ENCODE results near the gene LMO3. TPM values are rescaled to one million over a fixed set of nuclear protein-coding genes. Genes with fewer than 3 reads are reported as not detected.

Gene LMO3
- total and polyA plus RNA-seq, 2 experiments from 2014 or later, result 7.9 to 15.1 TPM

- ATAC-seq (no peak), DNase-seq (ENCODE audit: low spot score) (no peak)
- no peaks in the 10 kb centered on the region for H3K79me2 ChIP-seq (replicated peaks; ENCODE audit: insufficient read depth)
- TF ChIP-seq CREB1 (CRISPR knock-in tag; IDR thresholded peaks at IDR 0.05; ENCODE audit: low read depth) (no peak), ZNF331 (CRISPR knock-in tag; IDR thresholded peaks at IDR 0.05; ENCODE audit: low read depth) (no peak)
- TF ChIP-seq, protein P1, sequence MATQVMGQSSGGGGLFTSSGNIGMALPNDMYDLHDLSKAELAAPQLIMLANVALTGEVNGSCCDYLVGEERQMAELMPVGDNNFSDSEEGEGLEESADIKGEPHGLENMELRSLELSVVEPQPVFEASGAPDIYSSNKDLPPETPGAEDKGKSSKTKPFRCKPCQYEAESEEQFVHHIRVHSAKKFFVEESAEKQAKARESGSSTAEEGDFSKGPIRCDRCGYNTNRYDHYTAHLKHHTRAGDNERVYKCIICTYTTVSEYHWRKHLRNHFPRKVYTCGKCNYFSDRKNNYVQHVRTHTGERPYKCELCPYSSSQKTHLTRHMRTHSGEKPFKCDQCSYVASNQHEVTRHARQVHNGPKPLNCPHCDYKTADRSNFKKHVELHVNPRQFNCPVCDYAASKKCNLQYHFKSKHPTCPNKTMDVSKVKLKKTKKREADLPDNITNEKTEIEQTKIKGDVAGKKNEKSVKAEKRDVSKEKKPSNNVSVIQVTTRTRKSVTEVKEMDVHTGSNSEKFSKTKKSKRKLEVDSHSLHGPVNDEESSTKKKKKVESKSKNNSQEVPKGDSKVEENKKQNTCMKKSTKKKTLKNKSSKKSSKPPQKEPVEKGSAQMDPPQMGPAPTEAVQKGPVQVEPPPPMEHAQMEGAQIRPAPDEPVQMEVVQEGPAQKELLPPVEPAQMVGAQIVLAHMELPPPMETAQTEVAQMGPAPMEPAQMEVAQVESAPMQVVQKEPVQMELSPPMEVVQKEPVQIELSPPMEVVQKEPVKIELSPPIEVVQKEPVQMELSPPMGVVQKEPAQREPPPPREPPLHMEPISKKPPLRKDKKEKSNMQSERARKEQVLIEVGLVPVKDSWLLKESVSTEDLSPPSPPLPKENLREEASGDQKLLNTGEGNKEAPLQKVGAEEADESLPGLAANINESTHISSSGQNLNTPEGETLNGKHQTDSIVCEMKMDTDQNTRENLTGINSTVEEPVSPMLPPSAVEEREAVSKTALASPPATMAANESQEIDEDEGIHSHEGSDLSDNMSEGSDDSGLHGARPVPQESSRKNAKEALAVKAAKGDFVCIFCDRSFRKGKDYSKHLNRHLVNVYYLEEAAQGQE (IDR thresholded peaks at IDR 0.05; ENCODE audit: unreplicated experiment), result no peak
- TF ChIP-seq, protein P2, sequence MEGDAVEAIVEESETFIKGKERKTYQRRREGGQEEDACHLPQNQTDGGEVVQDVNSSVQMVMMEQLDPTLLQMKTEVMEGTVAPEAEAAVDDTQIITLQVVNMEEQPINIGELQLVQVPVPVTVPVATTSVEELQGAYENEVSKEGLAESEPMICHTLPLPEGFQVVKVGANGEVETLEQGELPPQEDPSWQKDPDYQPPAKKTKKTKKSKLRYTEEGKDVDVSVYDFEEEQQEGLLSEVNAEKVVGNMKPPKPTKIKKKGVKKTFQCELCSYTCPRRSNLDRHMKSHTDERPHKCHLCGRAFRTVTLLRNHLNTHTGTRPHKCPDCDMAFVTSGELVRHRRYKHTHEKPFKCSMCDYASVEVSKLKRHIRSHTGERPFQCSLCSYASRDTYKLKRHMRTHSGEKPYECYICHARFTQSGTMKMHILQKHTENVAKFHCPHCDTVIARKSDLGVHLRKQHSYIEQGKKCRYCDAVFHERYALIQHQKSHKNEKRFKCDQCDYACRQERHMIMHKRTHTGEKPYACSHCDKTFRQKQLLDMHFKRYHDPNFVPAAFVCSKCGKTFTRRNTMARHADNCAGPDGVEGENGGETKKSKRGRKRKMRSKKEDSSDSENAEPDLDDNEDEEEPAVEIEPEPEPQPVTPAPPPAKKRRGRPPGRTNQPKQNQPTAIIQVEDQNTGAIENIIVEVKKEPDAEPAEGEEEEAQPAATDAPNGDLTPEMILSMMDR (conservative IDR thresholded peaks at IDR 0.05; ENCODE audit: low read depth in 2 of 2), result no peak
- H2AFZ ChIP-seq, result peak overlapping the region; percentile 48; the same call in 1 of the 2 replicates
- no peaks in the 10 kb centered on the region for H3K36me3 ChIP-seq (ENCODE audit: insufficient read depth)
- Mint-ChIP-seq H3K4me1 (peaks cover 4% of the 10 kb centered on the region; the same call in 2 of the 3 replicates), H3K4me3 (no peak overlapping the region), H3K27me3 (ENCODE audit: insufficient read depth, low read depth, poor library complexity) (no peaks in the 10 kb centered on the region), H3K9me3 (no peaks in the 10 kb centered on the region; the same call in 2 of the 3 replicates), H3K36me3 (ENCODE audit: low read depth) (no peaks in the 10 kb centered on the region), H3K27ac (no peak overlapping the region)
- H3K4me2 ChIP-seq, result no peak overlapping the region
- no peaks in the 10 kb centered on the region for H3F3A ChIP-seq (replicated peaks; ENCODE audit: low read depth)
- H4K20me1 ChIP-seq (replicated peaks; ENCODE audit: insufficient read depth), result no peaks in the 10 kb centered on the region
- H3K4me3 ChIP-seq, result no peak overlapping the region
- H3K27me3 ChIP-seq (ENCODE audit: insufficient read depth), result no peaks in the 10 kb centered on the region
- no peaks in the 10 kb centered on the region for H3K9me2 ChIP-seq (ENCODE audit: insufficient read depth)
- peaks cover 6% of the 10 kb centered on the region for H3K4me1 ChIP-seq (ENCODE audit: insufficient read depth)
- H3K27ac ChIP-seq (ENCODE audit: low read depth), result no peak overlapping the region
Observed at GRCh38 chr12:16622338-16622737, 16.4 kb upstream of the LMO3 start.

- Mint-ChIP-seq H3K4me3 (no peak overlapping the region), H3K4me1 (peaks cover 4% of the 10 kb centered on the region; the same call in 2 of the 3 replicates), H3K9me3 (no peaks in the 10 kb centered on the region; the same call in 2 of the 3 replicates), H3K27ac (no peak overlapping the region), H3K27me3 (ENCODE audit: insufficient read depth, low read depth, poor library complexity) (no peaks in the 10 kb centered on the region), H3K36me3 (ENCODE audit: low read depth) (no peaks in the 10 kb centered on the region)
- Histone ChIP-seq H4K20me1 (replicated peaks; ENCODE audit: insufficient read depth) (no peaks in the 10 kb centered on the region), H2AFZ (no peak overlapping the region), H3K79me2 (replicated peaks; ENCODE audit: insufficient read depth) (no peaks in the 10 kb centered on the region), H3K4me3 (no peak overlapping the region), H3K4me1 (ENCODE audit: insufficient read depth) (peaks cover 6% of the 10 kb centered on the region), H3K36me3 (ENCODE audit: insufficient read depth) (no peaks in the 10 kb centered on the region), H3K4me2 (no peak overlapping the region), H3F3A (replicated peaks; ENCODE audit: low read depth) (no peaks in the 10 kb centered on the region), H3K9me2 (ENCODE audit: insufficient read depth) (no peaks in the 10 kb centered on the region; the same call in 1 of the 2 replicates), H3K27me3 (ENCODE audit: insufficient read depth) (no peaks in the 10 kb centered on the region), H3K27ac (ENCODE audit: low read depth) (no peak overlapping the region)
- no peak for DNase-seq (ENCODE audit: low spot score)
- TF ChIP-seq ZNF331 (CRISPR knock-in tag; IDR thresholded peaks at IDR 0.05; ENCODE audit: low read depth) (peak; percentile 88), POLR2AphosphoS5 (IDR thresholded peaks at IDR 0.05; ENCODE audit: low read depth) (no peak), CREB1 (CRISPR knock-in tag; IDR thresholded peaks at IDR 0.05; ENCODE audit: low read depth) (no peak)
- no peak for ATAC-seq
Observed at GRCh38 chr12:16619537-16619936, 13.6 kb upstream of the LMO3 start.
